HL-60 (cell line): ENCODE measurements around the gene AGAP1.

Source experiments
- DNase-seq, 2 experiments: peaks; one replicate each; pipeline ENCODE4 v3.0.0-alpha.2; 2010 to 2020; ENCODE audit warnings: low read depth in 1 of 2, low spot score in 1 of 2
- H3K27ac ChIP-seq: fragments of 250-450 bp; sonication (Bioruptor Pico); replicated peaks from 2 replicates; pipeline ENCODE4 v1.5.1; 2020; ENCODE audit warnings: mild to moderate bottlenecking, moderate library complexity
- H3K27me3 ChIP-seq: fragments of 250-450 bp; sonication (Bioruptor Pico); 2 replicates; pipeline ENCODE4 v1.5.1; 2021; ENCODE audit warnings: mild to moderate bottlenecking, moderate library complexity; ENCODE audit not compliant: insufficient read depth, poor library complexity, severe bottlenecking
- H3K4me3 ChIP-seq: replicated peaks from 2 replicates; pipeline ENCODE4 v1.5.1; 2011; ENCODE audit warnings: mild to moderate bottlenecking, control low read depth, low read length; ENCODE audit not compliant: insufficient read depth
- CTCF ChIP-seq: IDR thresholded peaks from one replicate; pipeline ENCODE4 v1.5.1; 2011; ENCODE audit warnings: low read length, control low read depth, inconsistent platforms; ENCODE audit not compliant: insufficient read depth
- GABPA ChIP-seq: IDR thresholded peaks from 2 replicates; pipeline ENCODE4 v1.6.1; 2012; ENCODE audit warnings: low read depth
- POLR2AphosphoS5 ChIP-seq: IDR thresholded peaks from 2 replicates; pipeline ENCODE4 v1.6.1; 2012; ENCODE audit warnings: low read depth
- REST ChIP-seq: IDR thresholded peaks from 2 replicates; pipeline ENCODE4 v1.6.1; 2012; ENCODE audit warnings: low read depth; ENCODE audit not compliant: insufficient replicate concordance
- SPI1 ChIP-seq: IDR thresholded peaks from 2 replicates; pipeline ENCODE4 v1.6.1; 2012; ENCODE audit warnings: low read depth, mild to moderate bottlenecking, borderline replicate concordance

The AGAP1 gene

GRCh38 chr2:235446082-235446481, 47.8 kb upstream of the AGAP1 start:
- no peak overlapping the region for H3K4me3 ChIP-seq
- no peak overlapping the region for H3K27ac ChIP-seq
- no peaks in the 10 kb centered on the region for H3K27me3 ChIP-seq
- DNase-seq, result no peak
- TF ChIP-seq POLR2AphosphoS5, result no peak
- no peak for TF ChIP-seq REST
- TF ChIP-seq CTCF, result no peak
- no peak for TF ChIP-seq SPI1
- no peak for TF ChIP-seq GABPA

- Histone ChIP-seq H3K4me3 (no peak overlapping the region), H3K27me3 (no peaks in the 10 kb centered on the region), H3K27ac (no peak overlapping the region)
- TF ChIP-seq SPI1, result no peak
- no peak for TF ChIP-seq POLR2AphosphoS5
- TF ChIP-seq CTCF, result no peak
- no peak for TF ChIP-seq REST
- TF ChIP-seq GABPA, result no peak
- DNase-seq, result no peak
Observed at GRCh38 chr2:235447210-235447609, 46.6 kb upstream of the AGAP1 start.

GRCh38 chr2:235449568-235449967, 44.3 kb upstream of the AGAP1 start:
- Histone ChIP-seq H3K27me3 (no peaks in the 10 kb centered on the region), H3K27ac (no peak overlapping the region), H3K4me3 (no peak overlapping the region)
- DNase-seq, result no peak
- TF ChIP-seq SPI1, result no peak
- TF ChIP-seq CTCF, result no peak
- no peak for TF ChIP-seq POLR2AphosphoS5
- no peak for TF ChIP-seq GABPA
- no peak for TF ChIP-seq REST
